ENCODE data around the gene SH3RF2.
"Not testable (repeated sequence)": the region's sequence is repeated elsewhere in the genome, so short reads cannot be mapped to it uniquely, and the experiment has no call there.

- TF ChIP-seq CTCF (IDR thresholded peaks at IDR 0.05 in 8 of 11, conservative IDR thresholded peaks at IDR 0.05 in 3 of 11); POLR2A (IDR thresholded peaks at IDR 0.05); POLR2AphosphoS5 (IDR thresholded peaks at IDR 0.05): not testable (repeated sequence)
These were observed 17.8 kb downstream of the SH3RF2 start for GRCh38 chr5:145954140-145954539.
